ENCODE data around the gene ARSB.
A peak's percentile ranks its signal among the peaks of the same experiment; 100 is the strongest.

ARSB gene

GRCh38 chr5:78829811-78830527 lies 155.1 kb downstream of the ARSB start:
- DNase-seq: no peak

GRCh38 chr5:78827725-78828124 lies 157.4 kb downstream of the ARSB start:
- no peak for DNase-seq

- DNase-seq: no peak
These were observed 160.3 kb downstream of the ARSB start for GRCh38 chr5:78824831-78825281.

- DNase-seq: no peak
These were observed 161.9 kb downstream of the ARSB start for GRCh38 chr5:78823196-78823595.

GRCh38 chr5:78821536-78822021 lies 163.5 kb downstream of the ARSB start:
- no peak for DNase-seq

GRCh38 chr5:78819707-78820106 lies 165.4 kb downstream of the ARSB start:
- no peak for DNase-seq

- no peak for DNase-seq
These were observed 165.9 kb downstream of the ARSB start for GRCh38 chr5:78819166-78819565.

- DNase-seq: no peak
These were observed 168.9 kb downstream of the ARSB start for GRCh38 chr5:78816143-78816765.

GRCh38 chr5:78813906-78814530 lies 171.1 kb downstream of the ARSB start:
- DNase-seq: no peak

GRCh38 chr5:78813286-78813685 lies 171.8 kb downstream of the ARSB start:
- DNase-seq: no peak

- DNase-seq: peak in 1 of 2 experiments; percentile 58
These were observed 173.2 kb downstream of the ARSB start for GRCh38 chr5:78811866-78812265.

GRCh38 chr5:78811121-78811817 lies 173.8 kb downstream of the ARSB start:
- DNase-seq: no peak

- no peak for DNase-seq
These were observed 174.8 kb downstream of the ARSB start for GRCh38 chr5:78810098-78810920.

GRCh38 chr5:78809444-78809843 lies 175.7 kb downstream of the ARSB start:
- peak; percentile 12 to 55 for DNase-seq

GRCh38 chr5:78808818-78809217 lies 176.3 kb downstream of the ARSB start:
- DNase-seq: no peak

GRCh38 chr5:78808380-78808779 lies 176.7 kb downstream of the ARSB start:
- no peak for DNase-seq

GRCh38 chr5:78806544-78806943 lies 178.6 kb downstream of the ARSB start:
- no peak for DNase-seq

GRCh38 chr5:78805474-78806124 lies 179.5 kb downstream of the ARSB start:
- DNase-seq: no peak

GRCh38 chr5:78804995-78805394 lies 180.1 kb downstream of the ARSB start:
- no peak for DNase-seq

- no peak for DNase-seq
These were observed 181.2 kb downstream of the ARSB start for GRCh38 chr5:78803941-78804340.

- DNase-seq: no peak
These were observed 181.8 kb downstream of the ARSB start for GRCh38 chr5:78803353-78803752.

GRCh38 chr5:78801413-78801812 lies 183.7 kb downstream of the ARSB start:
- DNase-seq: no peak

Data from NCI-H187 (cell line).